Globus pallidus (tissue), 1 donor: ENCODE measurements around the gene ATN1.
A peak's percentile ranks its signal among the peaks of the same experiment; 100 is the strongest.

Source experiments
- DNase-seq: peaks from one replicate; pipeline ENCODE4 v3.0.0-alpha.2; 2015; ENCODE audit warnings: low spot score

ATN1 gene

DNA sequence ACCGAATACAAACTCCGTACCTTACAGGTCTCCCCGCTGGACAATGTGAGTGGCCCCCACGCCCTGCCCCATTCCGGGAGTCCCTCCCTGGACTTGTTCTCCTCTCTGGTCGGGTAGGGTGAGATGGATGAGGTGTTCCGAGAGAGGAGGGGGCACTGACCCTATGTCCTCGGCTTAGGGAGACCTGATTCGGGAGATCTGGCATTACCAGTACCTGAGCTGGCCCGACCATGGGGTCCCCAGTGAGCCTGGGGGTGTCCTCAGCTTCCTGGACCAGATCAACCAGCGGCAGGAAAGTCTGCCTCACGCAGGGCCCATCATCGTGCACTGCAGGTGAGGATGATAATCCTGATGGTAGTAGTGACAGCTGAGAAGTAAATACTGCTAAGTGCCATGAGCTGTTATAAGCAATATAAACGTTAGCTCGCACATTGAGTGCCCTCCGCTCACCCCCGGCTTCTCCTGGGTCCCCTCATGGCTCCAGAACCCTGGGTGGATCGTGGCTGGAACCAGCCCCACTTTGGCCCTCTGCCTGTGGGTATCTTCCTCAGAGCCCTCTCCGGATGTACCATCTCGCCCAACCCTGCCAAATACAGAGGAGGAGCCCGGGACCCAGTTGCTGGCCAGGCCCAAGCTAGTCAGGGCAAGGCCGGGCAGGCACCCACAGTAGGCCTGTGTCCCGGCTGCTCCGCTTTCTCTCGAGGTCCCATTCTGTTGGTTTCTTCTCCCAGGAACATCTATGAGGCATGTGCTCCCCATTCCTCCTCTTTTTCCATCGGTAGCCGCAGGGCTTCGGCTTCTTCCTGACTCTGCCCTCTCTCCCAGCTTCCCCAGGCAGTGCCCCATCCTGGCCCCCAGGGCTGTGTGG, 30.2 kb downstream of the ATN1 start:
- no peak for DNase-seq

DNA sequence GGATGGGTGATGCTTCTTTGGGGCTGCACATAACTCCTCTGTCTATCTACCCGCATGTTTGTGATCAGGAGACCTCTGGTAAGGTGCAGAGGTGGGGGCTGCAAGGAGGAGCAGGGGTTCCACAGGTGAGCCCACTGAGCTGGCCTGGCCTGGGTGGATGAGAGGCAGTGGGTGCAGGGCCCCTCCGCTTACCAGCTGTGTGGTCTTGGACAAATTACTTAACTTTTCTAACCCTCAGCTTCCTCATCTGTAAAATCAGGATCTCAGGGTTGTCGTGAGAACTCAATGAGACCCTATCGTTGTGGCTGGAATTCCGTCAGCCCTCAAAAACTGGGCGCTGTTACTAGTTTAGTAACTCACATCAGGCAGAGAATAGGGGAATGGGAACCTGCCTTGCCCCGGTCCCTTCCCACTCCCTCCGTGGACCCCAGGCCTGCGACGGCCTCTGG, 30.9 kb downstream of the ATN1 start:
- DNase-seq = no peak

DNA sequence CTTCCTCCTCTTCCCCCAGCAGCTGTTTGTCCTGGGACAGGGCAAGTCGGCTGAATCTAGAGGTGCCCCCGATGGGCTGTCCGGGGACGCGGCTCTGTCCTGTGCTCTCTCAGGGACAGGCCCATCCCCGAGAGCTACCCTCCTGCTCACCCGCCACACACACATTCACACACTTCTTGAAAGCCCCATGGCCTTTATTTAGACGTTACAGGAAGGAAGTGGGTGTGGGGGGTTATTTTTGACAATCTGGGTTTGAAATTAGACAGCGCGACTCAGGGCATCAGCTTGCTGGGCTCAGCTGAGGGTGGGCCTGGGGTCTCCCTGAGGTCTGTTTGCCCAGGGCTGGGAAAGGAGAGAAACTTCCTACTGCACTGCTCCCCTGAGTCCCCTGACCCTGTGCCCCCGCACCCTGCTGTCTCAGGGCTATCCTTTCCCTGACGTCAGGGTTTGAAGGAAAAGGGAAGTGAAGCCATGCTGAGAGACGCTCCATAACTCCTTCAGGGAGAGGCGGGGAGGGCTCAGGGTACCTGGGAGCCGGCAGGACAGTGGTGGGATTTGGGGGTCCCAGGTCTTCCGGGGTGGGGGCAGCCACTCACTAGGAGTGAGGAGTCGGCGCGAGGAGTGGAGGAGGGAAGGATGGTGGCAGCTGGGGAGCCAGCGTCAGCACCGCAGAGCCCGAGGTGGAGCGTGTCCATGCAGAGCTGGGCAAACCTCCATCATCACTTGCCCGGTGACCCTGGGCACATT, 31.5 kb downstream of the ATN1 start:
- DNase-seq = no peak

DNA sequence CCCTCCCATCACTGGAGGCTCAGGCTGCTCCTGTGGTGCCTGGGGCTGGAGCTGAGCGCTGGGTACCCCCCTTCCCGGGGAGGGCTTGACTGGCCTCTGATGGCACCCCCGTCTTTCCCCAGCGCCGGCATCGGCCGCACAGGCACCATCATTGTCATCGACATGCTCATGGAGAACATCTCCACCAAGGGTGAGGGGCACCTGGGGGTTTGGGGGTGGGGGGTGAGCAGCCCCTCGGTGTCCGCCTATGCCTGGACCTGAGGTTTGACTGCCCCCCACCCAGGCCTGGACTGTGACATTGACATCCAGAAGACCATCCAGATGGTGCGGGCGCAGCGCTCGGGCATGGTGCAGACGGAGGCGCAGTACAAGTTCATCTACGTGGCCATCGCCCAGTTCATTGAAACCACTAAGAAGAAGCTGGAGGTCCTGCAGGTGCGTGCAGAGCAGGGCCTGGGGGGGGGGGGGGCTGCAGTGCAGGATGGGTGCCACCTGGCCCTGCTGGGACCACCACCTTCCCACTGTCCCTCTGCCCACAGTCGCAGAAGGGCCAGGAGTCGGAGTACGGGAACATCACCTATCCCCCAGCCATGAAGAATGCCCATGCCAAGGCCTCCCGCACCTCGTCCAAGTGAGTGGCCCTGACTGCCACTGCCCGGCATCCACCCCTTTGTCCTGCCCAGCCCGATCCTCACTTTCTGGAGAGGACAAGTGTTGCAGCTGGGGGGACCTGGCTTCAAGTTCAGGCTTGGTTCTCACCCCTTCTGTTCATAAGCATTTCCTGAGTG, 32.2 kb downstream of the ATN1 start:
- DNase-seq = no peak

DNA sequence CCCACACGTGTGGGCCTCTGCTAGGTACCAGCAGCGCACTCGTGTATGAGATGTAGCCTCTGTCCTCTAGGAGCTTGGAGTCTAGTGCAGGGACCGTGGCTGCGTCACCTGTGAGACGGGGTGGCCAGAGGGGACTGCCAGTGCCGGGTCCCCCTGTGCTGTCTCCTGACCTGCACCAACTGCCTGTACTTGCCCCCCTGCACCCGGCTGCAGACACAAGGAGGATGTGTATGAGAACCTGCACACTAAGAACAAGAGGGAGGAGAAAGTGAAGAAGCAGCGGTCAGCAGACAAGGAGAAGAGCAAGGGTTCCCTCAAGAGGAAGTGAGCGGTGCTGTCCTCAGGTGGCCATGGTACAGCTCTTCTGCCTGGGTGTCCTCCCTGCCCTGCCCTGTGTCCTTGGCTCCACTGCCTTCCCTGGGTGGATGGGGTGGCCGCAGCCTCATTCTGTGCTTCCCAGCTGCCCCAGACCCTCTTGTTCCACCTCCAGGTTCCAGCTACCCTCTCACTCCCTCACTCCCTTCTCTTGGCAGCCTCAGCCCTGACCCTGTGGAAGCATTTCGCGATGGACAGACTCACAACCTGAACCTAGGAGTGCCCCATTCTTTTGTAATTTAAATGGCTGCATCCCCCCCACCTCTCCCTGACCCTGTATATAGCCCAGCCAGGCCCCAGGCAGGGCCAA, 33.0 kb downstream of the ATN1 start:
- no peak for DNase-seq

DNA sequence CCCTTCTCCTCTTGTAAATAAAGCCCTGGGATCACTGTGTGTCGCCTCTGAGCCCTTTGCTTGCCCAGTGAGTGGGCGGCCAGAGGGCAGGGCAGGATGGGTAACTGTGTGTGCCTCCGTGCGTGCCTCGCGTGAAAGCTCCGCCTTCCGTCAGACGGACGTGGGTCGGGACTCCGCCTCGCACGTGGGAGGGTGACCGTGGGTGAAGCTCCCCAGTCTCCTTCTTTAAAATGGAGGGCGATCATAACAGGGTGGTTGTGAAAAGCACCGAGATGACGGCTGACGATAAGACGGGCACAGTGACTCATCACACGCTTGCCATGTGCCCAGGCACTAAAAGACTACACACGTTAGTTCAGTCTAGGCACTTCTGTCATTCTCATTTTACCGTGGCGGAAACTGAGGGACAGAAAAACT, 33.5 kb downstream of the ATN1 start:
- no peak for DNase-seq

DNA sequence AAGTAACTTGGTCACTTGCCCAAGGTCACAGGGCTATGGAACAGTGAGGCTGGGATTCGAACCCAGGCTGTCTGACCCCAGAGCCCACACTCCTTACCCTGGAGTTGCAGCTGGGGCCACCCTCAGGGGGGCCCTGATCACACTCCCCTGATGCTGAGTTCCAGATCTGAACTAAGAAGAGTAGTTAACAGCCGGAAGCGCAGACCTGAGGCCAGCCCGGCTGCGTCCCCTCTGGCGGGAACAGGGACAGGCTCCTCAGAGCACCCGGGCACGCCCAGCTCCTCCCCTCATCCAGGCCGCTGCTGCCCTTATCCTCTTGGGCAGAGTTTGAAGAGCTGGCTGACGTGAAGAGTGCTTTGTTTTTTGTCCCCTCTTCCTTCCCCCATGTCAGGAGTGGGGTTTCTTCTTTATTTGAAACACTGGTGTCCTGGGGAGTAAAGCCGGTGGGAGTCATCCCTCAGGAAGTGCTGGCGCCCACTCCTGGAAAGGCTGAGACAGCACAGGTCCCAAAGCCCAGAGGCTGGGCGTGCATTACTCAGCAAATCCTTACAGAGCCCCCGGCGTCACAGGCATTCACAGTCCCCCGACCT, 34.0 kb downstream of the ATN1 start:
- no peak for DNase-seq

DNA sequence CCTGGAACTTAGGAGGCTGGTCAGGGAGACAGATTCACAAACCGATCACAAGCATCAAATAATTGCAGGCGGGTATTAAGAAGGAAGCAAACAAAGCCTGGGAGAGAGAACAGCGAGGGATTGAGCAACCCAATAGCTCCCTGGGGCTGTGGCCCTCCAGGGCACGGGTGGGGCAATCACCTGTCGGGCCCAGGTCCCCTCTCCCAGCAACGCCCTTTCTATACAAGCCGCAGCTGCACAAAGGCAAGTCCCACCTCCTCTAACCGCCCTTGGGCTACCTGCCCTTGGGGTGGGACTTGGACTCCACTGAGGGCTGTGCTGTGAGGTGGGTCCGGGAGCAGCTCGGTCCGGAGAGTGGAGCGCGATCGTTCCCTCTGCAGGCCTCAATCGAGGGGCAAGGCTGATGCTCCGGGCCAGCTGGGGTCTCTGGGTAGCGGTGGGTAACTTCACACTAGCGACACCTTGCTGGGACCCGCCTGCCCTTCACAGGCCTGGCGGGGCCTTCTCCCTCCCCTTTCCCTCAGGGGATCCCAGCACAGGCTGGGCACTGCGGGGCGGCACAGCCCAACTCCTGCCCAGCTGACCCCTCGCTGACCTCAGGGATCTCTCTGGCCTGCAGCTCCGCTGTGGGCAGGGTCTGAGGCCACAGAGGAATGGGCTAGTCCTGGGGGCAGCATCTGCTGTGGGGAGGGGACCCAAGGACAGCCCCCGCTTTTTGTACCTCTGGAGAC, 34.7 kb downstream of the ATN1 start:
- DNase-seq = no peak

DNA sequence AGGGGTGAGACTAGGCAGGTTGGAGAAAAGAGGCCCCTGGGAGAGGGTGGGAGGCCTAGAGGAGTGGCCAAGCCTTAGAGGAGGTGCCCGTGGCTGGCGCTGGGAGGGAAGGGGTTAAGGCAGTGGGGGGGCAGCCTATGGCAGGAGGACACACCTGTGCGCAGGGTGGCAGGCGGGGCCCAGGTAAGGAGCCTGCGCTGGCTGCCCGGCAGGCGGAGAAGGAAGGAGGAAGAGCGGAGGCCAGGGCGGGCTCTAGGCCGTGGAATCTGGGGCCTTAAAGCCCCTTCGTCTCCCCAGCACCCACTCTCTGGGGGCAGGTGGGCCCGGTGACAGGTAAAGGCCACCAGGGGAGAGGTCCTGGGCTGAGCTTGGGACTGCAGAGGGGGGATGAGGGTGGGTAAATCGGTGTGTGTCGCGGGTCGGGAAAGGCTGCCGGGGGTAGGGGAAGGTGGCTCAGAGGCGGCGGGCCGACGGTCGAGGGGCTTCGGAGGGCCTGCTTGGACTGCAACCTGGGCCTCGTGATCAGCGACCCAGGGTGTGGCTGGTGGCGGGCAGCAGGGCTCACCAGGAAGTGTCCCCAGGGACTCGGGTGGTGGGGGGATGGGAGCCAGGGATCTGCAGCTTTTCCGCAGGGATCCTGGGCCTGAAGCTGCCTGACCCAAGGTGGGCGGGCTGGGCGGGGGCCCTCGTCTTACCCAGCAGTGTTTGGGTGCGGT, 35.4 kb downstream of the ATN1 start:
- DNase-seq = no peak

DNA sequence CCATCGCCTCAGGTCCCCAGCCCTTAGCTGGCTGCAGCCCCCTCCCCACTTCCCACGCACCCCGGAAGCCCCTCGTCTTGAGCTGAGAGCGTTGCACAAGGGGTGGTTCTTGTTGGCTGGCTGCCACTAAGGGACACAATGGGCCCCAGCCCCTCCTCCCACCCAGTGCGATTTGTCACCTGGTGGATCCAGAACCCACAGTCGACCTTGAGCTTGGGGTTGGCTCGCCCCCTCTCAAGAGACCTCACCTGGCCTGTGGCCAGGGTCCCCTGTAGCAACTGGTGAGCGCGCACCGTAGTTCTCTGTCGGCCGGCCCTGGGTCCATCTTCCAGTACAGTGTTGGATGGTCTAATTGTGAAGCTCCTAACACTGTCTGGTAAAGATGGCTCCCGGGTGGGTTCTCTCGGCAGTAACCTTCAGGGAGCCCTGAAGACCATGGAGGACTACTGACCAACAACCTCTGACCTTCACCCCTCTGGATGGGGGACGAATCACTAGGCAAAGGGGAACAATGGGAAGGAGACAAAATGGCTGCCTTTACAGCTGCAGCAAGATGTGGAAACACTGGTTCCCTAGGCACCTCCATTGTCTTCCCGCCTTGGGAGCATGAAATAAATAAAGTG, 36.1 kb downstream of the ATN1 start:
- no peak for DNase-seq

DNA sequence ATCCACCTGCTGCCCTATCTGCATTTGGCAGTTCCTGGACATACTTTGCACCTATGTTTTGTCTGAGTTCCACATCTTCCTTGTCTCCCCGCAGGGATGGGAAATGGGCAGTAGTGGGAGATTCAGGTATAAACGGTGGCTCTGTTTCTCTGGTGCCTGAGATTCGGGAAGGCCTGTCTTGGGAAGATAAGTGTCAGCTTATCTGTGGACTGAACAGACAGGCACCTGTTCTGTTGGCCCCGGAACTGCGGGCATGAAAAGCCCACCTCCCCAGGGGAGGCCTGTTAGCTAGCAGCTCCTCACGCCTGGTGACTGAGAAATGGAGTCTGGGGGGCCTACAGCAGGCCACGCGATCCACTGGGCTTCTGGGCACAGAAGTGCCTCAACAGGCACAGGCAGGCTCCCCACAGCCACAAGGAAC, 36.9 kb downstream of the ATN1 start:
- no peak for DNase-seq

DNA sequence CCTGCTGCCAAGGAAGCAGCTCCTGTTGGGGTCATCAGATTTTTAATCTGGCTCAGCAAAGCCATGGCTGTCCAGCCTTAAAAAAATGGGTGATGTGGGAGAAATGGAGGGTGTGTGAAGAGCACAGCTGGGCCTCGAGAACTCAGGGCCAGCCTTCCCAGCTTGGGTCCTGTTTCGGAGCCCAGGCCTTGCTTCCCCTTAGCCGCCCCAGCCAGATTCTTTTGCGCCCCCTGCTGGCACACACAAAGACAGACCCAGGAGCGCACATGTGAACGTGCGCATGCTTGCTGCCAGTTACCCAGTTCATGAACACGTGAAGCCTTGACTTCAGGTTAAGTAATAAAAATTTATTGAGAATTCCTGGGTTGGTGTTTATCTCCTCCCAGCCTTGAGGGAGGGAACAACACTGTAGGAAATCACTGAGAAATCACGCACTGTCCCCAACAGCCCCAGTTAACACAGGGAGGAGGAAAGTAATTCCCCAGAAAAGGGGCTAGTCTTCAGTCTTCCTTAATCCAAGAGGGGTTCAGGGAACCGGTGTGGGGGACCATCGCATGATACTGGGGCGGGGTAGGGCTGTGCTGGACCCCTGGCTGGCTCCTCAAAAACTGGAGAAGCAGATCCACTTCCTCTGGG, 37.4 kb downstream of the ATN1 start:
- DNase-seq = peak; percentile 84

DNA sequence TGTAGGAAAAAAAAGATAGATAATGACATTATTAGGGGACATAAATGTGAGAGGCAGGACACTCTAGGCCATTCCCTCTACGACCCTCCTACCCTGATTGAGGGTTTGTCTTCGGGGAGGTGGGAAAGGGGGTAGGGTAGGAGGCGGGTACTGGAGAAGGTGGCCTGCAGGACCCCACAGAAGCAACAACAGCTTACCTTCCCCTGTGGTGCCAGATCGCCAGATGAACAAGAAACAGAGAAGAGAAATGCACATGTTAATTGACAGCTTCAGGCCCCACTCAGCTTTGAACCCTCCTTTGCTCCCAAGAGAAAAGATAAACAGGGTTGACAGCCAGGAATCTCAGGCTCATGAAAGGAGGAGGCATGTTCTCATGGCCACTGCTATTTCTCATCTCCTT, 38.0 kb downstream of the ATN1 start:
- no peak for DNase-seq

DNA sequence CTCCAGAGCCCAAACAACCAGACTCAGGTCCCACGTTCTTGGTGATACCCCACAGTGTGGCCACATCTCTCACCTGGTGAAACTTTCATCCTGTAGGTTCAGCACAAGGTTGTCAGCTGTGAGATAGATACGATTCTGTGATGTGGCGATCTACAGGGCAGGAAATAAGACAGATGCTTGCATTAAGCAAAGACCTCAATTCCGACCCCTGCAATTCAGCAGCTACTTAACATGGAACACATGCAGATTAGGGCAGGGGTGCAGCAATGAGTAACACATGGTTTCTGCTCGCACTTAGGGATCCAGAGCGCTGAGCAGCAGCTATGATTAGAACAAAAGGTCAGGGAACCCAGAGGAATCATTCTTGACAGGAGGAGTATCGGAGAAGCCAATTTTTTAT, 38.6 kb downstream of the ATN1 start:
- no peak for DNase-seq

DNA sequence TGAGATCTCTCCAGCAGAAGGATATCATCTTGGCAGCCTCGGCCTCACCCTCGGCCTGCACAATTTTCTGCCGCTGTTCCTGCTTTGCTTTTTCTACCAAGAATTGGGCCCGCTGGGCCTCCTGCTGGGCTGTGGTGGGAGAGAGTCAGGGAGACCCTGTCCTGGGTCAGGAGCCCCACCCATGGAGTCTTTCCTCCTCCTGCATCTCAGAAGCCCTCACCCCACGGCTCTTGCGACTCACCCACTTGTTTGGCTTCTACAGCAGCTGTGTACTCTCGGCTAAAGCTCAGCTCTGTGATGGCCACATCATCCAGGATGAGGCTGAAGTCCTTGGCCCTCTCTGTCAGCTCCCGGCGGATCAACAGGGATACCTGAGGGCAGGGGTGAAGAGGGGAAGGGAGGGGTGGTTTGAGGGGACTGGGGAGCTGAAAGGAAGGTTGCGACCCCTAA, 39.9 kb downstream of the ATN1 start:
- no peak for DNase-seq

DNA sequence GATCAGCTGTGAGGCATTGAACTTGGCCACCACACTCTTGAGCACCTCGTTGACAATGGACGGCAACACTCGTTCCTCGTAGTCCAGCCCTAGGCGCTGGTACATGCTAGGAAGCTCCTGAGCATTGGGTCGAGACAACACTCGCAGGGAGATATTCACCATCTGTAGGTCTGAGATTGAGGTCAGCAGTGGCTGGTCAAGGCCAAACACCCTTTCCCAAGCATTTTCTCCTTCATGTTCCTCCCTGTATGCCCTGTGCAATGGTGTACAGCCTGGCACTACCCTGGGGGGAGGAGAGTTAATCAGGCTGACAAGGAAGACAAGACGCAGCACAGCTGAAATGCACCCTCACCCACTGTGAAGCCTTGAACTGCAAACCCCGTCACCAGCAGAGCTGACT, 40.7 kb downstream of the ATN1 start:
- DNase-seq = no peak

DNA sequence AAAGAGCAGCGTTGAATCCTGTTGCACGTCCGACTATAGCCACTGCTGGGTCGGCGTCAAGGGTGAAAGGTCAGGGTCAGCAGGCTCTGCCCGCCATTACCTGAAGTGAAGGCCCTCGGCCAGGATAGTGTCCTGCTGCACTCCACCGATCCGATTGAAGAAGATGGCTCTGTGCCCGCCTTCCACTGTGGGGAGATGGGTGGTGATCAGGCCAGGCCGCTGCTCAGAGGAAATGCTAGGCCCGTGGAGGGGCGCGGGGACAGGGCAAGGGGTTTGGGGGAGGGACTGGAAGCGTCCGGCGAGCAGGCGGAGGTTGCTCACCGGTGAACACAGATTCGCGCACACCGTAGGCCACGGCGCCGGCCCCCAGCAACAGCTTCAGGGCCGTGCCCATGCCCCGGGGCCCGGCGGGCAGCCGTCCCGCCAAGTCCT, 42.4 kb downstream of the ATN1 start:
- no peak for DNase-seq

DNA sequence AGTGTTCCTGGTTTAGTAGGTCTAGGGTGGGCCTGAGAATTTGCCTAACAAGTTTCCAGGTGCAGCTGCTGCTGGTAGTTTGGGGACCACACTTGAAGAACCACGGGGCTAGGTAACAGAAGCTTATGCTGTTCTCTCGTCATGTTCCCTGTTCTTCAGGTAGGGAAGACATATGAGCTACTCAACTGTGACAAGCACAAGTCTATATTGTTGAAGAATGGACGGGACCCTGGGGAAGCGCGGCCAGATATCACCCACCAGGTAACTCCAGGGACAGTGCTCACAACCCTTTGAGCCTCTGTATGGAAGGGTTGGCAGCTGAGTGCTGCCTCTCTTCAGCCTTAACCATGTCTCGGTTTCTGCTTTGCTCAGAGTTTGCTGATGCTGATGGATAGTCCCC, 46.4 kb downstream of the ATN1 start:
- DNase-seq = no peak
